Nephron progenitor cell (in vitro differentiated cells): Measurements from ENCODE around the gene MYPOP.
A peak's percentile ranks its signal among the peaks of the same experiment; 100 is the strongest.

ENCODE experiments used
- DNase-seq: peaks from one replicate; pipeline ENCODE4 v3.0.0; 2021
- H3K27ac Mint-ChIP-seq: 2 replicates; pipeline ENCODE4 v1.8.0; 2021; ENCODE audit warnings: mild to moderate bottlenecking, moderate library complexity, mixed read lengths
- H3K27me3 Mint-ChIP-seq: 2 replicates; pipeline ENCODE4 v1.8.0; 2021; ENCODE audit warnings: mild to moderate bottlenecking, low read depth, mixed read lengths; ENCODE audit not compliant: poor library complexity
- H3K36me3 Mint-ChIP-seq: 2 replicates; pipeline ENCODE4 v1.8.0; 2021; ENCODE audit warnings: low read depth, mixed read lengths
- H3K4me1 Mint-ChIP-seq: 2 replicates; pipeline ENCODE4 v1.8.0; 2021; ENCODE audit warnings: mixed read lengths
- H3K4me3 Mint-ChIP-seq: 2 replicates; pipeline ENCODE4 v1.8.0; 2021; ENCODE audit warnings: mild to moderate bottlenecking, moderate library complexity, mixed read lengths
- H3K9me3 Mint-ChIP-seq: 2 replicates; pipeline ENCODE4 v1.8.0; 2021; ENCODE audit warnings: mild to moderate bottlenecking, moderate library complexity, mixed read lengths
- CTCF ChIP-seq: fragments of 200-600 bp; sonication (generic); IDR thresholded peaks from 2 replicates; pipeline ENCODE4 v1.5.0; 2021; ENCODE audit warnings: antibody characterized with exemption

The MYPOP gene

GRCh38 chr19:45927565-45928261 is 25.3 kb upstream of the MYPOP start:
- H3K4me3 Mint-ChIP-seq = peak overlapping the region; percentile 34
- H3K9me3 Mint-ChIP-seq = peaks cover 3% of the 10 kb centered on the region
- no peaks in the 10 kb centered on the region for H3K36me3 Mint-ChIP-seq
- peaks cover 65% of the 10 kb centered on the region for H3K27me3 Mint-ChIP-seq
- no peak overlapping the region for H3K27ac Mint-ChIP-seq
- TF ChIP-seq CTCF = no peak
- peak; percentile 96 for DNase-seq
- peaks cover 6% of the 10 kb centered on the region for H3K4me1 Mint-ChIP-seq

GRCh38 chr19:45924891-45925447 is 22.6 kb upstream of the MYPOP start:
- H3K27me3 Mint-ChIP-seq = peaks cover 45% of the 10 kb centered on the region
- DNase-seq = no peak
- H3K27ac Mint-ChIP-seq = no peak overlapping the region
- H3K36me3 Mint-ChIP-seq = no peaks in the 10 kb centered on the region
- TF ChIP-seq CTCF = no peak
- H3K4me3 Mint-ChIP-seq = no peak overlapping the region
- H3K4me1 Mint-ChIP-seq = peaks cover 6% of the 10 kb centered on the region
- H3K9me3 Mint-ChIP-seq = peaks cover 3% of the 10 kb centered on the region

GRCh38 chr19:45922281-45922680 is 19.9 kb upstream of the MYPOP start:
- TF ChIP-seq CTCF = no peak
- Mint-ChIP-seq H3K27ac (no peak overlapping the region), H3K9me3 (no peaks in the 10 kb centered on the region), H3K4me3 (no peak overlapping the region), H3K4me1 (no peaks in the 10 kb centered on the region), H3K36me3 (no peaks in the 10 kb centered on the region), H3K27me3 (peaks cover 37% of the 10 kb centered on the region)
- no peak for DNase-seq

- no peak for TF ChIP-seq CTCF
- H3K4me1 Mint-ChIP-seq = no peaks in the 10 kb centered on the region
- H3K36me3 Mint-ChIP-seq = no peaks in the 10 kb centered on the region
- no peak overlapping the region for H3K4me3 Mint-ChIP-seq
- H3K27ac Mint-ChIP-seq = peak overlapping the region; percentile 22
- peaks cover 38% of the 10 kb centered on the region for H3K27me3 Mint-ChIP-seq
- DNase-seq = no peak
- no peaks in the 10 kb centered on the region for H3K9me3 Mint-ChIP-seq
Measured at GRCh38 chr19:45920458-45920857, 18.0 kb upstream of the MYPOP start.

- no peak for DNase-seq
- Mint-ChIP-seq H3K27me3 (peaks cover 33% of the 10 kb centered on the region), H3K27ac (no peak overlapping the region), H3K4me3 (no peak overlapping the region), H3K4me1 (no peaks in the 10 kb centered on the region), H3K9me3 (no peaks in the 10 kb centered on the region), H3K36me3 (no peaks in the 10 kb centered on the region)
- TF ChIP-seq CTCF = no peak
Measured at GRCh38 chr19:45919678-45920077, 17.3 kb upstream of the MYPOP start.

- no peak for DNase-seq
- H3K36me3 Mint-ChIP-seq = no peaks in the 10 kb centered on the region
Measured at GRCh38 chr19:45918721-45919120, 16.3 kb upstream of the MYPOP start.

More at GRCh38 chr19:45918721-45919120, 16.3 kb upstream of the MYPOP start:
- Mint-ChIP-seq H3K27ac (no peak overlapping the region), H3K9me3 (no peaks in the 10 kb centered on the region), H3K4me1 (no peaks in the 10 kb centered on the region), H3K27me3 (peaks cover 28% of the 10 kb centered on the region), H3K4me3 (no peak overlapping the region)
- TF ChIP-seq CTCF = no peak
